ENCODE measurements around the gene NFIX. TPM values are rescaled to one million over a fixed set of nuclear protein-coding genes. Genes with fewer than 3 reads are reported as not detected.

The NFIX gene
- total and polyA plus RNA-seq, 2 of the 13 experiments (the other 11 are each of a cell fraction or from before 2014, with no cell fraction given) = 3.4 to 5.4 TPM

GRCh38 chr19:13017306-13018034 lies 22.2 kb downstream of the NFIX start:
- Histone ChIP-seq H3K4me1 (ENCODE audit: insufficient read depth, low read length) (peaks cover 58% of the 10 kb centered on the region), H3K27me3 (ENCODE audit: control insufficient read depth in 1 of 2, insufficient read depth in 2 of 2, low read length in 2 of 2) (no peaks in the 10 kb centered on the region), H3K4me3 (replicated peaks in 1 of 3; ENCODE audit: insufficient read depth in 1 of 3, low read depth in 2 of 3, low read length in 3 of 3) (no peak overlapping the region), H3K9me3 (ENCODE audit: low read length) (no peaks in the 10 kb centered on the region), H3K27ac (ENCODE audit: extremely low read length, insufficient read depth, low read length) (no peak overlapping the region), H3K36me3 (replicated peaks in 1 of 2; ENCODE audit: control insufficient read depth in 1 of 2, insufficient read depth in 2 of 2, low read length in 2 of 2) (peaks cover 0 to 2% of the 10 kb centered on the region in 2 experiments; a peak in 1 of 5 replicates), H3K79me2 (ENCODE audit: insufficient read depth, low read length) (peaks cover 43% of the 10 kb centered on the region), H4K20me1 (ENCODE audit: insufficient read depth, low read length) (no peaks in the 10 kb centered on the region), H3K4me2 (ENCODE audit: low read depth, low read length) (no peak overlapping the region), H3K9ac (ENCODE audit: insufficient read depth, low read depth, low read length) (no peak overlapping the region), H2AFZ (ENCODE audit: low read length) (no peak overlapping the region)
- FAIRE-seq (no peak), DNase-seq (ENCODE audit: low spot score) (no peak), ATAC-seq (no peak)
- in situ Hi-C loops (cut with HindIII; ENCODE audit: extremely low pct_ligation_motif_present, low pct_unique_long_range_greater_than_20kb) = no loop called here
- 97% methylated on average over 14 of the region's 14 CpGs for WGBS (ENCODE audit: low lambda C conversion rate)
- no peak for TF ChIP-seq ZNF160 (CRISPR knock-in tag; IDR thresholded peaks at IDR 0.05)
- TF ChIP-seq ZFP1 (CRISPR knock-in tag; IDR thresholded peaks at IDR 0.05) = no peak
- TF ChIP-seq KDM2A (CRISPR knock-in tag; IDR thresholded peaks at IDR 0.05; ENCODE audit: borderline replicate concordance, low read depth) = no peak
- no TSS peak for BruUV-seq (replicated peaks)
- POLR2A ChIA-PET = interaction anchor here (1.4 kb wide), 1 partner anchor 44 kb away, joined by 3 read pairs; no protein-coding TSS in a partner anchor
- CTCF ChIA-PET (ENCODE audit: low intra/inter-chr PET ratio, low total read pairs) = no interaction called here
- intact Hi-C loops (cut with micrococcal nuclease; ENCODE audit: unreplicated experiment) = no loop called here

GRCh38 chr19:13018035-13018914 lies 23.0 kb downstream of the NFIX start:
- DNase-seq (ENCODE audit: low spot score) (no peak), ATAC-seq (no peak), FAIRE-seq (no peak)
- intact Hi-C loops (cut with micrococcal nuclease; ENCODE audit: unreplicated experiment) = no loop called here
- Histone ChIP-seq H3K79me2 (ENCODE audit: insufficient read depth, low read length) (peaks cover 40% of the 10 kb centered on the region), H3K27ac (ENCODE audit: extremely low read length, insufficient read depth, low read length) (no peak overlapping the region), H3K4me1 (ENCODE audit: insufficient read depth, low read length) (peaks cover 58% of the 10 kb centered on the region), H2AFZ (ENCODE audit: low read length) (no peak overlapping the region), H3K27me3 (ENCODE audit: control insufficient read depth in 1 of 2, insufficient read depth in 2 of 2, low read length in 2 of 2) (no peaks in the 10 kb centered on the region), H3K9ac (ENCODE audit: insufficient read depth, low read depth, low read length) (no peak overlapping the region), H3K4me2 (ENCODE audit: low read depth, low read length) (no peak overlapping the region), H3K9me3 (ENCODE audit: low read length) (no peaks in the 10 kb centered on the region), H4K20me1 (ENCODE audit: insufficient read depth, low read length) (no peaks in the 10 kb centered on the region), H3K36me3 (replicated peaks in 1 of 2; ENCODE audit: control insufficient read depth in 1 of 2, insufficient read depth in 2 of 2, low read length in 2 of 2) (peaks cover 0 to 2% of the 10 kb centered on the region in 2 experiments; a peak in 1 of 5 replicates), H3K4me3 (replicated peaks in 1 of 3; ENCODE audit: insufficient read depth in 1 of 3, low read depth in 2 of 3, low read length in 3 of 3) (no peak overlapping the region)
- BruUV-seq (replicated peaks) = no TSS peak
- TF ChIP-seq ZNF678 (CRISPR knock-in tag; IDR thresholded peaks at IDR 0.05) = no peak
- in situ Hi-C loops (cut with HindIII; ENCODE audit: extremely low pct_ligation_motif_present, low pct_unique_long_range_greater_than_20kb) = no loop called here
- POLR2A ChIA-PET = interaction anchor here (1.4 kb wide), 1 partner anchor 43 kb away, joined by 3 read pairs; no protein-coding TSS in a partner anchor
- CTCF ChIA-PET (ENCODE audit: low intra/inter-chr PET ratio, low total read pairs) = no interaction called here
- 96% methylated on average over 18 of the region's 21 CpGs for WGBS (ENCODE audit: low lambda C conversion rate)
